A673 (cell line): ENCODE measurements around the gene PRKCI. TPM values are rescaled to one million over a fixed set of nuclear protein-coding genes. Genes with fewer than 3 reads are reported as not detected.

Experiments
- BruUV-seq: library from RNA; stranded (reverse); fragments of 400-500 nt; replicated peaks from 2 replicates; lab custom pipeline; 2021; lab: Mats Ljungman, UMichigan
- CTCF ChIA-PET: fragments of 300-600 bp; sonication (Branson Sonifier 250); formaldehyde crosslinking; loops from one replicate; lab custom pipeline; 2022; ENCODE audit warnings: antibody characterized with exemption; lab: Charles Lee
- POLR2A ChIA-PET: fragments of 300-600 bp; sonication (Branson Sonifier 250); formaldehyde crosslinking; loops from one replicate; lab custom pipeline; 2022; ENCODE audit warnings: antibody characterized with exemption; ENCODE audit not compliant: low non-redundant PET; lab: Charles Lee
- DNase-seq: peaks from one replicate; pipeline ENCODE4 v3.0.0-alpha.2; 2015; ENCODE audit warnings: low spot score
- H3K27ac ChIP-seq: fragments of 200-600 bp; sonication (generic); 2 replicates; pipeline ENCODE4 v1.5.1; 2016; ENCODE audit warnings: mixed run types, low read depth, mild to moderate bottlenecking, mixed read lengths, antibody characterized with exemption, low read length; ENCODE audit not compliant: poor library complexity, severe bottlenecking
- H3K27me3 ChIP-seq: fragments of 200-600 bp; sonication (generic); replicated peaks from 2 replicates; pipeline ENCODE4 v1.6.1; 2017; ENCODE audit warnings: mixed run types, low read depth, mild to moderate bottlenecking, mixed read lengths, antibody characterized with exemption, low read length; ENCODE audit not compliant: insufficient read depth, poor library complexity
- H3K36me3 ChIP-seq: fragments of 200-600 bp; sonication (generic); 2 replicates; pipeline ENCODE4 v1.6.1; 2016; ENCODE audit warnings: mixed run types, mild to moderate bottlenecking, mixed read lengths, antibody characterized with exemption, low read length; ENCODE audit not compliant: insufficient read depth, poor library complexity, severe bottlenecking
- H3K4me1 ChIP-seq: fragments of 200-600 bp; sonication (generic); 2 replicates; pipeline ENCODE4 v1.6.1; 2017; ENCODE audit warnings: mixed run types, mild to moderate bottlenecking, mixed read lengths, antibody characterized with exemption, low read length; ENCODE audit not compliant: insufficient read depth, poor library complexity, severe bottlenecking
- H3K4me3 ChIP-seq: fragments of 200-600 bp; sonication (generic); 2 replicates; pipeline ENCODE4 v1.5.1; 2016; ENCODE audit warnings: low read depth, mixed run types, mild to moderate bottlenecking, mixed read lengths, low read length; ENCODE audit not compliant: poor library complexity, severe bottlenecking
- H3K9me3 ChIP-seq: fragments of 200-600 bp; sonication (generic); 2 replicates; pipeline ENCODE4 v1.6.1; 2016; ENCODE audit warnings: mixed run types, low read depth, mild to moderate bottlenecking, mixed read lengths, antibody characterized with exemption, low read length; ENCODE audit not compliant: poor library complexity, severe bottlenecking
- EZH2 ChIP-seq: fragments of 200-600 bp; sonication (generic); IDR thresholded peaks from 2 replicates; pipeline ENCODE4 v1.6.1; 2017; ENCODE audit warnings: borderline replicate concordance, low read depth, mild to moderate bottlenecking, mixed read lengths, antibody characterized with exemption, low read length; ENCODE audit not compliant: poor library complexity, severe bottlenecking
- intact Hi-C: fragments of 100-400 bp; cut with micrococcal nuclease; formaldehyde crosslinking; loops from one replicate; pipeline ENCODE4 v1.10.0; 2022; ENCODE audit not compliant: unreplicated experiment
- total RNA-seq: library from RNA; stranded (reverse); gene quantifications from 2 replicates; pipeline ENCODE4 v1.2.3, GENCODE V29; 2021
- TF ChIP-seq, protein P1 (sequence below): fragments of 300-800, 200-600 bp; sonication (generic); conservative IDR thresholded peaks from 2 replicates; pipeline ENCODE4 v1.5.1; 2017; ENCODE audit warnings: low read depth, mild to moderate bottlenecking, antibody characterized with exemption, low read length, moderate library complexity, mixed read lengths

PRKCI gene
- total RNA-seq, 1 experiment from 2014 or later: 48.2 TPM

GRCh38 chr3:170222647-170223541, 670 bp downstream of the PRKCI start:
- ChIA-PET POLR2A (no interaction called here), CTCF (no interaction called here)
- Histone ChIP-seq H3K27me3 (no peaks in the 10 kb centered on the region), H3K36me3 (no peaks in the 10 kb centered on the region), H3K9me3 (no peaks in the 10 kb centered on the region), H3K4me1 (peaks cover 27% of the 10 kb centered on the region), H3K27ac (peak overlapping the region; percentile 99), H3K4me3 (peak overlapping the region; percentile 95)
- TF ChIP-seq, protein P1, sequence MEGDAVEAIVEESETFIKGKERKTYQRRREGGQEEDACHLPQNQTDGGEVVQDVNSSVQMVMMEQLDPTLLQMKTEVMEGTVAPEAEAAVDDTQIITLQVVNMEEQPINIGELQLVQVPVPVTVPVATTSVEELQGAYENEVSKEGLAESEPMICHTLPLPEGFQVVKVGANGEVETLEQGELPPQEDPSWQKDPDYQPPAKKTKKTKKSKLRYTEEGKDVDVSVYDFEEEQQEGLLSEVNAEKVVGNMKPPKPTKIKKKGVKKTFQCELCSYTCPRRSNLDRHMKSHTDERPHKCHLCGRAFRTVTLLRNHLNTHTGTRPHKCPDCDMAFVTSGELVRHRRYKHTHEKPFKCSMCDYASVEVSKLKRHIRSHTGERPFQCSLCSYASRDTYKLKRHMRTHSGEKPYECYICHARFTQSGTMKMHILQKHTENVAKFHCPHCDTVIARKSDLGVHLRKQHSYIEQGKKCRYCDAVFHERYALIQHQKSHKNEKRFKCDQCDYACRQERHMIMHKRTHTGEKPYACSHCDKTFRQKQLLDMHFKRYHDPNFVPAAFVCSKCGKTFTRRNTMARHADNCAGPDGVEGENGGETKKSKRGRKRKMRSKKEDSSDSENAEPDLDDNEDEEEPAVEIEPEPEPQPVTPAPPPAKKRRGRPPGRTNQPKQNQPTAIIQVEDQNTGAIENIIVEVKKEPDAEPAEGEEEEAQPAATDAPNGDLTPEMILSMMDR: no peak
- no peak for TF ChIP-seq EZH2
- peak; percentile 52 for DNase-seq
- BruUV-seq: TSS peak; percentile 34
- intact Hi-C loops: loop anchor here (5.0 kb wide), 1 partner anchor 134 kb away; the partner anchor contains the start of gene SKIL

GRCh38 chr3:170225166-170225565, 2.9 kb downstream of the PRKCI start:
- intact Hi-C loops: no loop called here
- ChIA-PET POLR2A (no interaction called here), CTCF (no interaction called here)
- no TSS peak for BruUV-seq
- Histone ChIP-seq H3K9me3 (no peaks in the 10 kb centered on the region), H3K27me3 (no peaks in the 10 kb centered on the region), H3K4me3 (no peak overlapping the region), H3K36me3 (no peaks in the 10 kb centered on the region), H3K4me1 (peaks cover 27% of the 10 kb centered on the region), H3K27ac (no peak overlapping the region)
- no peak for TF ChIP-seq EZH2
- TF ChIP-seq, protein P1: no peak
- no peak for DNase-seq

DNA sequence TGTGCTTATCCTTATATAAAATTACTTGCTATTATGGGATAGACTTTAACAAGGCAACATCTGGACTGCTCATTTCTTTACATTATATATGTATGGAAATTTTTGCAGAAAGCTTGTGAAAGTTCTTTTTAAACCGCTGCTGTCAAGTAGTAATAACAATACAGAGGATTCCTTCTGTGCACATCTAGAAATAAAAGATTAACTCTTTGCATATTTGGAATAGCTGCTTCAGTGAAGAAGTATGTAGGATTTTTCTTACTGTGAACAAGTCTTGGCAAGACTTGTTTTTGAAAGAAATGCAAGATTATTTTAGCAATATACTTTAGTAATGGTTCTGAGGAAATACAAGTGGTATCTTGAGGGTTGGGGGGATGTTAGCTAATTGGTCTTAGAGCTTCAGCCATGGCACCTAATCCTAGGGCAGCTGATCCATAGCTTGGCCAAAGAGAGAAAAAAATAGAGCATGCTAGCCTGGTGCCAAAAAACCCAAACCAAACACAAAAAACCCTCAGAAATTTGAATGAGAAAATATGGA, 4.3 kb downstream of the PRKCI start:
- TF ChIP-seq EZH2: no peak
- TF ChIP-seq, protein P1: no peak
- H3K4me3 ChIP-seq: no peak overlapping the region
- DNase-seq: no peak
- no peaks in the 10 kb centered on the region for H3K27me3 ChIP-seq
- intact Hi-C loops: no loop called here
- no peaks in the 10 kb centered on the region for H3K9me3 ChIP-seq
- H3K27ac ChIP-seq: no peak overlapping the region
- ChIA-PET POLR2A (no interaction called here), CTCF (no interaction called here)
- H3K4me1 ChIP-seq: peaks cover 27% of the 10 kb centered on the region
- H3K36me3 ChIP-seq: no peaks in the 10 kb centered on the region
- BruUV-seq: no TSS peak
